GM12878 (cell line): ENCODE data around the gene NUB1. TPM values are rescaled to one million over a fixed set of nuclear protein-coding genes. Genes with fewer than 3 reads are reported as not detected.

Source experiments
- ATAC-seq: fragments of 200-7000 bp; cut with Tn5 transposase; 3 replicates; pipeline ENCODE4 v1.9.1; 2020; ENCODE audit warnings: mild to moderate bottlenecking, moderate library complexity
- BruUV-seq: library from RNA; stranded (reverse); fragments of 400-500 nt; replicated peaks from 2 replicates; lab custom pipeline; 2021; lab: Mats Ljungman, UMichigan
- CTCF ChIA-PET: fragments of 300-600 bp; sonication (Branson Sonifier 250); formaldehyde crosslinking; extraction: SDS; loops from one replicate; lab custom pipeline; 2021; ENCODE audit warnings: inconsistent platforms; lab: Yijun Ruan, JAX
- POLR2A ChIA-PET: fragments of 350-600 bp; formaldehyde crosslinking; extraction: SDS; loops from one replicate; lab custom pipeline; 2021; ENCODE audit warnings: inconsistent platforms; lab: Charles Lee
- RAD21 ChIA-PET: fragments of 300-600 bp; sonication (Branson Sonifier 250); formaldehyde crosslinking; loops from one replicate; lab custom pipeline; 2023; ENCODE audit warnings: antibody characterized with exemption; ENCODE audit not compliant: unreplicated experiment; lab: Charles Lee
- SMC1A ChIA-PET: fragments of 300-600 bp; sonication (Branson Sonifier 250); formaldehyde crosslinking; loops from one replicate; lab custom pipeline; 2023; ENCODE audit not compliant: unreplicated experiment, uncharacterized antibody; lab: Charles Lee
- DNase-seq: peaks from one replicate; pipeline ENCODE4 v3.0.0-alpha.2; 2011; ENCODE audit warnings: low read depth, low spot score
- FAIRE-seq: peaks from 3 replicates; lab custom pipeline; 2011; peaks lifted over from hg19 to GRCh38; lab: Jason Lieb, UNC
- H2AFZ ChIP-seq: 2 replicates; pipeline ENCODE4 v1.6.0; 2011; ENCODE audit warnings: low read depth, low read length, control low read depth; ENCODE audit not compliant: control insufficient read depth
- H3K27ac ChIP-seq: 2 replicates; pipeline ENCODE4 v1.5.1; 2011; ENCODE audit warnings: control low read depth; ENCODE audit not compliant: control insufficient read depth, insufficient read depth
- H3K27me3 ChIP-seq, 2 experiments: replicated peaks in 1 of 2; 2 replicates each; pipeline versions ENCODE4 v1.6.0 to v1.6.1; 2011; ENCODE audit warnings: low read length in 1 of 2; ENCODE audit not compliant: control insufficient read depth in 2 of 2, insufficient read depth in 2 of 2
- H3K36me3 ChIP-seq, 2 experiments: 2 replicates each; pipeline ENCODE4 v1.5.1; 2011; ENCODE audit warnings: low read length in 1 of 2; ENCODE audit not compliant: control insufficient read depth in 2 of 2, insufficient read depth in 2 of 2
- H3K4me1 ChIP-seq: 2 replicates; pipeline ENCODE4 v1.6.1; 2011; ENCODE audit warnings: mild to moderate bottlenecking, low read length, moderate library complexity, mixed read lengths; ENCODE audit not compliant: control insufficient read depth, insufficient read depth
- H3K4me2 ChIP-seq: 2 replicates; pipeline ENCODE4 v1.6.0; 2011; ENCODE audit warnings: control low read depth; ENCODE audit not compliant: control insufficient read depth, insufficient read depth
- H3K4me3 ChIP-seq: fragments of 200-600 bp; sonication (generic); 2 replicates; pipeline ENCODE4 v1.5.1; 2016
- H3K79me2 ChIP-seq: 2 replicates; pipeline ENCODE4 v1.6.0; 2011; ENCODE audit warnings: low read length; ENCODE audit not compliant: control insufficient read depth, insufficient read depth
- H3K9ac ChIP-seq: 2 replicates; pipeline ENCODE4 v1.8.0; 2011; ENCODE audit warnings: low read length, control low read depth, mixed read lengths; ENCODE audit not compliant: control insufficient read depth, insufficient read depth
- H3K9me3 ChIP-seq: replicated peaks from 3 replicates; pipeline ENCODE4 v1.5.1; 2011; ENCODE audit warnings: mild to moderate bottlenecking, low read length; ENCODE audit not compliant: control insufficient read depth, insufficient read depth
- H4K20me1 ChIP-seq: 2 replicates; pipeline ENCODE4 v1.6.0; 2011; ENCODE audit not compliant: control insufficient read depth, insufficient read depth
- BACH1 ChIP-seq: fragments of 450-650 bp; IDR thresholded peaks from 2 replicates; pipeline ENCODE4 v1.6.1; 2017; ENCODE audit warnings: mild to moderate bottlenecking, borderline replicate concordance
- CEBPB ChIP-seq, 2 experiments: fragments of 150-350 bp in 1 of 2; IDR thresholded peaks; 2 replicates each; pipeline ENCODE4 v1.6.1; 2012 to 2014; ENCODE audit warnings: low read depth in 2 of 2, low read length in 2 of 2, borderline replicate concordance in 1 of 2, inconsistent platforms in 1 of 2
- CREB1 ChIP-seq: IDR thresholded peaks from 2 replicates; pipeline ENCODE4 v1.6.1; 2012; ENCODE audit warnings: low read depth, mild to moderate bottlenecking, inconsistent platforms
- POLR2AphosphoS5 ChIP-seq: IDR thresholded peaks from 2 replicates; pipeline ENCODE4 v1.6.1; 2011; ENCODE audit warnings: mild to moderate bottlenecking, low read length, inconsistent platforms
- RCOR1 ChIP-seq: conservative IDR thresholded peaks from 2 replicates; pipeline ENCODE4 v1.6.1; 2012; ENCODE audit warnings: low read depth, low read length, improper control_type of control experiment
- whole genome bisulfite sequencing: methylation state at CpG from one replicate; pipeline ENCODE4 v1.1.6; 2016; ENCODE audit warnings: low lambda C conversion rate; ENCODE audit not compliant: insufficient replicate concordance, insufficient coverage; ENCODE audit errors: missing lambda C conversion rate; 5-methylcytosine and 5-hydroxymethylcytosine counted together
- in situ Hi-C: fragments of 300-500 bp; cut with MboI; formaldehyde crosslinking; loops from 9 replicates; pipeline ENCODE4 v1.14.3; 2018; ENCODE audit warnings: mixed read lengths
- intact Hi-C: fragments of 100-400 bp; cut with micrococcal nuclease; formaldehyde crosslinking; loops from one replicate; pipeline ENCODE4 v1.14.2; 2022; ENCODE audit not compliant: unreplicated experiment
- polyA plus RNA-seq, 11 experiments: library from polyadenylated mRNA; depleted of rRNA in 4 of 11; unstranded in 6 of 11; stranded (reverse) in 5 of 11; fragments of >200 nt; fragmentation: Nextera tagmentation in 4 of 11; fragmentation: Illumina TruSeq in 1 of 11; extraction: Ambion mirVana in 4 of 11; extraction: Trizol in 1 of 11; gene quantifications; 1 replicate in 1 of 11; 2 replicates in 10 of 11; pipeline versions ENCODE4 v1.2.1 to v1.2.3, GENCODE V29; 2011 to 2016; ENCODE audit warnings: inconsistent platforms in 2 of 11, missing spikeins in 2 of 11, low read depth in 1 of 11
- total RNA-seq, 4 experiments: library from RNA; depleted of rRNA in 3 of 4; stranded (reverse); fragments of >200 nt in 3 of 4; fragmentation: Illumina TruSeq in 1 of 4; extraction: Trizol in 1 of 4; gene quantifications; 2 replicates each; pipeline versions ENCODE4 v1.2.1 to v1.2.3, GENCODE V29; 2013 to 2021
- TF ChIP-seq, protein P1 (sequence below): fragments of 450-650 bp; IDR thresholded peaks from 2 replicates; pipeline ENCODE4 v1.6.1; 2016; ENCODE audit warnings: mild to moderate bottlenecking, moderate library complexity, borderline replicate concordance

NUB1 gene
- total and polyA plus RNA-seq, 10 of the 15 experiments (the other 5 are each of a cell fraction or from before 2014, with no cell fraction given): 24.1 to 102 (median 49.0) TPM

DNA sequence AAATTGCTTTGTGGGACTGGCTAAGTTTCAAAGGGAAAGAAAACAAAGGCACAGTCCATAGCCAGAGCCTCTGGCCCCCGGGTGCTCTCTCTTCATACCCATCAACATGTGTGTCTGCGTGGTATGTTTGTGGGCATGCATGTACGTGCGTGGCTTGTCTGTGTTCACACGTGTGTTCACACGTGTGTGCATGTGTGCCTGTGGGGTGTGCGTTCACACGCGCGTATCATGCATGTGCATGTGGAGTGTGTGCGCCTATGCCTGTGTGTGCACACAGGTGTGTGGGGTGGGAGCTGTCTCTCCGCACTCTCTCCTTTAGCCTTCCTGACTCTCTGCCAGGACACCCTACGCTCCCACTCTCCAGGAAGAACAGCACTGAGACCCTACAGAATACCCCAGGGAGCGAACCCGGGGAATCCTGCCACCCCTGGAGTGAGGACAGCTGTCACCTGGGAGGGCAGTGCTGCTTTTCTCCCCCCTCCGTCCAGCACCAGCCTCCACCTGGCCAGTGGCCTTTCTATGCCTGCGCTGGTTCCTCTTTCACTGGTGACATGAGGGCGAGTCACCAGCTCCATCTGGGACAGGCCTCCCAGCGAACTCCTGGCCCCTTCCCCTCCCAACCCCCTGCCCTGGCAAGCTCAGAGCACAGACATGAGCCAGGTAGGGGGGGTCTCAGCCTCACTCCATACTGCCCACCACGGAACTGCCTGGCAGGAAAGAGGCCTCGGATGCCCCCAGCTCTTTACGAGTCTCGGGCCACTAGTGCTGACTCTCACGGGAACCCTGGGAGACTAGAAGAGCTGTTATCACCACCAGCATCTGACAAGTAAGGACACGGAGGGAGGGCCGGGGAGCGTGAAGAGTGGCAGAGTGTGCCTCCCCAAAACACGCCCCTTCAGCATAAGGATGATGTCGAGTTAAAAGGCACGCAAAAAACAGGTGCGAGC is 51.7 kb downstream of the NUB1 start:
- ChIA-PET SMC1A (interaction anchor here (1.0 kb wide), 1 partner anchor 365 kb away, joined by 3 read pairs; no protein-coding TSS in a partner anchor), POLR2A (no interaction called here)
- no peaks in the 10 kb centered on the region for H3K36me3 ChIP-seq
- 57% methylated on average over 31 of the region's 31 CpGs for WGBS
- no peak overlapping the region for H3K4me2 ChIP-seq
- H2AFZ ChIP-seq: no peak overlapping the region
- TF ChIP-seq POLR2AphosphoS5: no peak
- TF ChIP-seq CREB1: no peak
- no peak for TF ChIP-seq CEBPB (IDR thresholded peaks at IDR 0.05; ENCODE audit: borderline replicate concordance in 1 of 2, low read depth in 2 of 2, low read length in 2 of 2)
- TF ChIP-seq, protein P1, sequence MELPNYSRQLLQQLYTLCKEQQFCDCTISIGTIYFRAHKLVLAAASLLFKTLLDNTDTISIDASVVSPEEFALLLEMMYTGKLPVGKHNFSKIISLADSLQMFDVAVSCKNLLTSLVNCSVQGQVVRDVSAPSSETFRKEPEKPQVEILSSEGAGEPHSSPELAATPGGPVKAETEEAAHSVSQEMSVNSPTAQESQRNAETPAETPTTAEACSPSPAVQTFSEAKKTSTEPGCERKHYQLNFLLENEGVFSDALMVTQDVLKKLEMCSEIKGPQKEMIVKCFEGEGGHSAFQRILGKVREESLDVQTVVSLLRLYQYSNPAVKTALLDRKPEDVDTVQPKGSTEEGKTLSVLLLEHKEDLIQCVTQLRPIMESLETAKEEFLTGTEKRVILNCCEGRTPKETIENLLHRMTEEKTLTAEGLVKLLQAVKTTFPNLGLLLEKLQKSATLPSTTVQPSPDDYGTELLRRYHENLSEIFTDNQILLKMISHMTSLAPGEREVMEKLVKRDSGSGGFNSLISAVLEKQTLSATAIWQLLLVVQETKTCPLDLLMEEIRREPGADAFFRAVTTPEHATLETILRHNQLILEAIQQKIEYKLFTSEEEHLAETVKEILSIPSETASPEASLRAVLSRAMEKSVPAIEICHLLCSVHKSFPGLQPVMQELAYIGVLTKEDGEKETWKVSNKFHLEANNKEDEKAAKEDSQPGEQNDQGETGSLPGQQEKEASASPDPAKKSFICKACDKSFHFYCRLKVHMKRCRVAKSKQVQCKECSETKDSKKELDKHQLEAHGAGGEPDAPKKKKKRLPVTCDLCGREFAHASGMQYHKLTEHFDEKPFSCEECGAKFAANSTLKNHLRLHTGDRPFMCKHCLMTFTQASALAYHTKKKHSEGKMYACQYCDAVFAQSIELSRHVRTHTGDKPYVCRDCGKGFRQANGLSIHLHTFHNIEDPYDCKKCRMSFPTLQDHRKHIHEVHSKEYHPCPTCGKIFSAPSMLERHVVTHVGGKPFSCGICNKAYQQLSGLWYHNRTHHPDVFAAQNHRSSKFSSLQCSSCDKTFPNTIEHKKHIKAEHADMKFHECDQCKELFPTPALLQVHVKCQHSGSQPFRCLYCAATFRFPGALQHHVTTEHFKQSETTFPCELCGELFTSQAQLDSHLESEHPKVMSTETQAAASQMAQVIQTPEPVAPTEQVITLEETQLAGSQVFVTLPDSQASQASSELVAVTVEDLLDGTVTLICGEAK: no peak
- no peak for TF ChIP-seq RCOR1
- TF ChIP-seq BACH1: no peak
- TF ChIP-seq, all 136 proteins: peak for 0
- in situ Hi-C loops (no loop called here), intact Hi-C loops (no loop called here)
- CTCF ChIA-PET: no interaction called here
- no peak for DNase-seq
- RAD21 ChIA-PET: no interaction called here
- Histone ChIP-seq H3K4me1 (no peaks in the 10 kb centered on the region), H3K27me3 (no peaks in the 10 kb centered on the region; a peak in 1 of 4 replicates), H3K9ac (no peak overlapping the region), H4K20me1 (no peaks in the 10 kb centered on the region), H3K9me3 (no peaks in the 10 kb centered on the region; the same call in 2 of the 3 replicates), H3K79me2 (no peaks in the 10 kb centered on the region), H3K4me3 (no peak overlapping the region), H3K27ac (no peak overlapping the region)
- no peak for ATAC-seq
- FAIRE-seq: no peak
- no TSS peak for BruUV-seq
